ENCODE results near the gene CSMD2. TPM values are rescaled to one million over a fixed set of nuclear protein-coding genes. Genes with fewer than 3 reads are reported as not detected.

CSMD2 gene
- polyA plus RNA-seq, 1 experiment = 1.8 TPM

- DNase-seq (ENCODE audit: low read depth) = peak; percentile 6
- Histone ChIP-seq H3K36me3 (ENCODE audit: control insufficient read depth, insufficient read depth, low read length) (no peaks in the 10 kb centered on the region), H3K4me3 (ENCODE audit: low read depth, low read length) (no peak overlapping the region), H3K27me3 (ENCODE audit: control insufficient read depth, insufficient read depth, low read length) (no peaks in the 10 kb centered on the region)
- CTCF ChIA-PET = interaction anchor here (0.6 kb wide), 1 partner anchor 25 kb away, joined by 3 read pairs; no protein-coding TSS in a partner anchor
- POLR2A ChIA-PET = no interaction called here
- TF ChIP-seq CTCF (IDR thresholded peaks at IDR 0.05; ENCODE audit: insufficient read depth, low read depth, low read length) = no peak
Observed at GRCh38 chr1:33763406-33763805, 401.6 kb downstream of the CSMD2 start.

- POLR2A ChIA-PET = no interaction called here
- Histone ChIP-seq H3K4me3 (ENCODE audit: low read depth, low read length) (no peak overlapping the region), H3K27me3 (ENCODE audit: control insufficient read depth, insufficient read depth, low read length) (no peaks in the 10 kb centered on the region), H3K36me3 (ENCODE audit: control insufficient read depth, insufficient read depth, low read length) (no peaks in the 10 kb centered on the region)
- CTCF ChIA-PET = no interaction called here
- no peak for DNase-seq (ENCODE audit: low read depth)
- no peak for TF ChIP-seq CTCF (IDR thresholded peaks at IDR 0.05; ENCODE audit: insufficient read depth, low read depth, low read length)
Observed at GRCh38 chr1:33762962-33763361, 402.1 kb downstream of the CSMD2 start.

- DNase-seq (ENCODE audit: low read depth) = no peak
- no peaks in the 10 kb centered on the region for H3K27me3 ChIP-seq (ENCODE audit: control insufficient read depth, insufficient read depth, low read length)
- TF ChIP-seq CTCF (IDR thresholded peaks at IDR 0.05; ENCODE audit: insufficient read depth, low read depth, low read length) = no peak
- no peak overlapping the region for H3K4me3 ChIP-seq (ENCODE audit: low read depth, low read length)
- CTCF ChIA-PET = interaction anchor here (0.6 kb wide), 1 partner anchor 729 kb away, joined by 3 read pairs; no protein-coding TSS in a partner anchor
- H3K36me3 ChIP-seq (ENCODE audit: control insufficient read depth, insufficient read depth, low read length) = no peaks in the 10 kb centered on the region
- POLR2A ChIA-PET = no interaction called here
Observed at GRCh38 chr1:33762109-33762830, 402.8 kb downstream of the CSMD2 start.

- Histone ChIP-seq H3K4me3 (ENCODE audit: low read depth, low read length) (no peak overlapping the region), H3K36me3 (ENCODE audit: control insufficient read depth, insufficient read depth, low read length) (no peaks in the 10 kb centered on the region), H3K27me3 (ENCODE audit: control insufficient read depth, insufficient read depth, low read length) (no peaks in the 10 kb centered on the region)
- ChIA-PET POLR2A (interaction anchor here (0.6 kb wide), 1 partner anchor 145 kb away, joined by 8 read pairs; no protein-coding TSS in a partner anchor), CTCF (interaction anchor here (1.6 kb wide), 1 partner anchor 9 kb away, joined by 5 read pairs; no protein-coding TSS in a partner anchor)
- DNase-seq (ENCODE audit: low read depth) = peak; percentile 29
- TF ChIP-seq CTCF (IDR thresholded peaks at IDR 0.05; ENCODE audit: insufficient read depth, low read depth, low read length) = no peak
Observed at GRCh38 chr1:33758698-33759097, 406.3 kb downstream of the CSMD2 start.

- Histone ChIP-seq H3K36me3 (ENCODE audit: control insufficient read depth, insufficient read depth, low read length) (no peaks in the 10 kb centered on the region), H3K4me3 (ENCODE audit: low read depth, low read length) (no peak overlapping the region), H3K27me3 (ENCODE audit: control insufficient read depth, insufficient read depth, low read length) (no peaks in the 10 kb centered on the region)
- CTCF ChIA-PET = interaction anchor here (2.2 kb wide), 1 partner anchor 410 kb away, joined by 5 read pairs; no protein-coding TSS in a partner anchor
- no peak for DNase-seq (ENCODE audit: low read depth)
- TF ChIP-seq CTCF (IDR thresholded peaks at IDR 0.05; ENCODE audit: insufficient read depth, low read depth, low read length) = no peak
- POLR2A ChIA-PET = no interaction called here
Observed at GRCh38 chr1:33753087-33753856, 411.8 kb downstream of the CSMD2 start.

Data from BJ (cell line).